Thoracic aorta (tissue), 2 donors: Measurements from ENCODE around the gene NLK. TPM values are rescaled to one million over a fixed set of nuclear protein-coding genes. Genes with fewer than 3 reads are reported as not detected.
A peak's percentile ranks its signal among the peaks of the same experiment; 100 is the strongest.

Experiments
- ATAC-seq: fragments of 150-250 bp; one replicate; pipeline ENCODE4 v1.8.0; 2017; ENCODE audit warnings: low read depth; ENCODE audit not compliant: insufficient number of reproducible peaks, low FRiP score
- DNase-seq: peaks from one replicate; pipeline ENCODE4 v3.0.0-alpha.2; 2020; ENCODE audit warnings: low spot score
- H3K27ac ChIP-seq, 2 donors: fragments of 200-600 bp; sonication (generic); 1 replicate in 1 of 2; 2 replicates in 1 of 2; pipeline ENCODE4 v1.5.1; 2016; ENCODE audit warnings: mild to moderate bottlenecking in 2 of 2, moderate library complexity in 2 of 2
- H3K27me3 ChIP-seq: fragments of 200-600 bp; sonication (generic); replicated peaks from 2 replicates; pipeline ENCODE4 v1.6.0; 2016; ENCODE audit warnings: mild to moderate bottlenecking; ENCODE audit not compliant: insufficient read depth
- H3K36me3 ChIP-seq: fragments of 200-600 bp; sonication (generic); one replicate; pipeline ENCODE4 v1.5.1; 2016
- H3K4me1 ChIP-seq, 2 donors: fragments of 200-600 bp; sonication (generic); 1 replicate in 1 of 2; 2 replicates in 1 of 2; pipeline versions ENCODE4 v1.5.1 to v1.6.0; 2016; ENCODE audit warnings: low read depth in 2 of 2, mild to moderate bottlenecking in 1 of 2; ENCODE audit not compliant: control insufficient read depth in 1 of 2
- H3K4me3 ChIP-seq: fragments of 200-600 bp; sonication (generic); 2 replicates; pipeline ENCODE4 v1.5.1; 2016; ENCODE audit warnings: mild to moderate bottlenecking
- H3K9me3 ChIP-seq: fragments of 200-600 bp; sonication (generic); 2 replicates; pipeline ENCODE4 v1.5.1; 2016
- total RNA-seq, 2 donors: library from RNA; depleted of rRNA; stranded (reverse); fragments of >200 nt; gene quantifications; one replicate each; pipeline versions ENCODE4 v1.1.0 to v1.2.3, GENCODE V29; 2016
- TF ChIP-seq, protein P1 (sequence below): fragments of 200-600 bp; sonication (generic); IDR thresholded peaks from one replicate; pipeline ENCODE4 v1.5.1; 2019; ENCODE audit warnings: antibody characterized with exemption

The NLK gene
- total RNA-seq, 2 donors from 2014 or later, result 10.3 to 23.0 TPM

- ATAC-seq (no peak), DNase-seq (no peak)
- no peak overlapping the region for H3K4me3 ChIP-seq
- peaks cover 7 to 19% of the 10 kb centered on the region in 2 donors for H3K4me1 ChIP-seq
- H3K27me3 ChIP-seq, result no peaks in the 10 kb centered on the region
- no peaks in the 10 kb centered on the region for H3K9me3 ChIP-seq
- H3K27ac ChIP-seq, result no peak overlapping the region
- TF ChIP-seq, protein P1, sequence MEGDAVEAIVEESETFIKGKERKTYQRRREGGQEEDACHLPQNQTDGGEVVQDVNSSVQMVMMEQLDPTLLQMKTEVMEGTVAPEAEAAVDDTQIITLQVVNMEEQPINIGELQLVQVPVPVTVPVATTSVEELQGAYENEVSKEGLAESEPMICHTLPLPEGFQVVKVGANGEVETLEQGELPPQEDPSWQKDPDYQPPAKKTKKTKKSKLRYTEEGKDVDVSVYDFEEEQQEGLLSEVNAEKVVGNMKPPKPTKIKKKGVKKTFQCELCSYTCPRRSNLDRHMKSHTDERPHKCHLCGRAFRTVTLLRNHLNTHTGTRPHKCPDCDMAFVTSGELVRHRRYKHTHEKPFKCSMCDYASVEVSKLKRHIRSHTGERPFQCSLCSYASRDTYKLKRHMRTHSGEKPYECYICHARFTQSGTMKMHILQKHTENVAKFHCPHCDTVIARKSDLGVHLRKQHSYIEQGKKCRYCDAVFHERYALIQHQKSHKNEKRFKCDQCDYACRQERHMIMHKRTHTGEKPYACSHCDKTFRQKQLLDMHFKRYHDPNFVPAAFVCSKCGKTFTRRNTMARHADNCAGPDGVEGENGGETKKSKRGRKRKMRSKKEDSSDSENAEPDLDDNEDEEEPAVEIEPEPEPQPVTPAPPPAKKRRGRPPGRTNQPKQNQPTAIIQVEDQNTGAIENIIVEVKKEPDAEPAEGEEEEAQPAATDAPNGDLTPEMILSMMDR, result no peak
- no peaks in the 10 kb centered on the region for H3K36me3 ChIP-seq
These were observed 36.1 kb downstream of the NLK start for GRCh38 chr17:28078341-28079229.

GRCh38 chr17:28081467-28081866, 39.0 kb downstream of the NLK start:
- Histone ChIP-seq H3K36me3 (no peaks in the 10 kb centered on the region), H3K4me3 (no peak overlapping the region), H3K27me3 (no peaks in the 10 kb centered on the region), H3K9me3 (no peaks in the 10 kb centered on the region), H3K27ac (peak overlapping the region; percentile 56 to 60), H3K4me1 (peaks cover 7 to 24% of the 10 kb centered on the region in 2 donors)
- TF ChIP-seq, protein P1, result no peak
- no peak for DNase-seq
- no peak for ATAC-seq

DNA sequence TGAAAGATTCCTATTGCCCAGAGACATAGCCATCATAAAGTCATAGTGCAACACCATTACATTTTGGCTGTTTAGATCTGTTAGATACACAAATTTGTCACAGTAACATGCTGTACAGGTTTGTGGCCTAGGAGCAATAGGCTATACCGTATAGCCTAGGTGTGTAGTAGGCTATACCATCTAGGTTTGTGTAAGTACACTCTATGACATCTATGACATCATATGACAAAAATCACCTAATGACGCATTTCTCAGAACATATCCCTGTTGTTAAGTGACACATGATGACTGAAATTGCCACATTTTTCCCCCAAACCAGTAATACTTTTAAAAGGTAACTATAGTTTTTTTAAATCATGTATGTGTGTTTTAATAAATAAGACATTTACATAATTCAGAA, 43.3 kb downstream of the NLK start:
- Histone ChIP-seq H3K4me3 (no peak overlapping the region), H3K36me3 (no peaks in the 10 kb centered on the region), H3K27ac (no peak overlapping the region), H3K27me3 (no peaks in the 10 kb centered on the region), H3K4me1 (peaks cover 7 to 24% of the 10 kb centered on the region in 2 donors), H3K9me3 (no peaks in the 10 kb centered on the region)
- TF ChIP-seq, protein P1, result no peak
- no peak for DNase-seq
- ATAC-seq, result no peak

- H3K27me3 ChIP-seq, result no peaks in the 10 kb centered on the region
- DNase-seq, result no peak
- H3K4me3 ChIP-seq, result no peak overlapping the region
- H3K27ac ChIP-seq, result no peak overlapping the region
- no peak for ATAC-seq
- no peaks in the 10 kb centered on the region for H3K9me3 ChIP-seq
- TF ChIP-seq, protein P1, result no peak
- H3K4me1 ChIP-seq, result peaks cover 7 to 22% of the 10 kb centered on the region in 2 donors
- H3K36me3 ChIP-seq, result no peaks in the 10 kb centered on the region
These were observed 44.0 kb downstream of the NLK start for GRCh38 chr17:28086519-28086918.

GRCh38 chr17:28087743-28088142, 45.3 kb downstream of the NLK start:
- H3K4me1 ChIP-seq, result peaks cover 2 to 10% of the 10 kb centered on the region in 2 donors
- no peak for ATAC-seq
- DNase-seq, result no peak

More at GRCh38 chr17:28087743-28088142, 45.3 kb downstream of the NLK start:
- no peaks in the 10 kb centered on the region for H3K9me3 ChIP-seq
- no peak overlapping the region for H3K4me3 ChIP-seq
- no peaks in the 10 kb centered on the region for H3K27me3 ChIP-seq
- TF ChIP-seq, protein P1, result no peak
- no peak overlapping the region for H3K27ac ChIP-seq
- no peaks in the 10 kb centered on the region for H3K36me3 ChIP-seq
